LHCN-M2 (cell line): ENCODE measurements around the gene KDM3B. TPM values are rescaled to one million over a fixed set of nuclear protein-coding genes. Genes with fewer than 3 reads are reported as not detected.
"Not testable (repeated sequence)": the region's sequence is repeated elsewhere in the genome, so short reads cannot be mapped to it uniquely, and the experiment has no call there.

Experiments used
- DNase-seq: peaks from one replicate; pipeline ENCODE4 v3.0.0-alpha.2; 2012; ENCODE audit warnings: low read depth
- total RNA-seq: library from RNA; depleted of rRNA; stranded (reverse); fragments of >200 nt; gene quantifications from 2 replicates; pipeline ENCODE4 v1.2.3, GENCODE V29; 2014; rRNA removed

The KDM3B gene
- total RNA-seq, 1 experiment from 2014 or later: 36.1 TPM

DNA sequence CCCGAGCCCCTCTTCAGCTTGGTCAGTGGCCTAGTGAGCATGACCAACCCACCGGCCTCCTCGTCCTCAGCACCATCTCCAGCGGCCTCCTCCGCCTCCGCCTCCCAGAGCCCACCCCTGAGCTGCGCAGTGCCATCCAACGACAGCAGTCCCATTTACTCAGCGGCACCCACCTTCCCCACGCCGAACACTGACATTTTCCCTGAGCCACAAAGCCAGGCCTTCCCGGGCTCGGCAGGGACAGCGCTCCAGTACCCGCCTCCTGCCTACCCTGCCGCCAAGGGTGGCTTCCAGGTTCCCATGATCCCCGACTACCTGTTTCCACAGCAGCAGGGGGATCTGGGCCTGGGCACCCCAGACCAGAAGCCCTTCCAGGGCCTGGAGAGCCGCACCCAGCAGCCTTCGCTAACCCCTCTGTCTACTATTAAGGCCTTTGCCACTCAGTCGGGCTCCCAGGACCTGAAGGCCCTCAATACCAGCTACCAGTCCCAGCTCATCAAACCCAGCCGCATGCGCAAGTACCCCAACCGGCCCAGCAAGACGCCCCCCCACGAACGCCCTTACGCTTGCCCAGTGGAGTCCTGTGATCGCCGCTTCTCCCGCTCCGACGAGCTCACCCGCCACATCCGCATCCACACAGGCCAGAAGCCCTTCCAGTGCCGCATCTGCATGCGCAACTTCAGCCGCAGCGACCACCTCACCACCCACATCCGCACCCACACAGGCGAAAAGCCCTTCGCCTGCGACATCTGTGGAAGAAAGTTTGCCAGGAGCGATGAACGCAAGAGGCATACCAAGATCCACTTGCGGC, 114.6 kb downstream of the KDM3B start:
- DNase-seq: no peak

DNA sequence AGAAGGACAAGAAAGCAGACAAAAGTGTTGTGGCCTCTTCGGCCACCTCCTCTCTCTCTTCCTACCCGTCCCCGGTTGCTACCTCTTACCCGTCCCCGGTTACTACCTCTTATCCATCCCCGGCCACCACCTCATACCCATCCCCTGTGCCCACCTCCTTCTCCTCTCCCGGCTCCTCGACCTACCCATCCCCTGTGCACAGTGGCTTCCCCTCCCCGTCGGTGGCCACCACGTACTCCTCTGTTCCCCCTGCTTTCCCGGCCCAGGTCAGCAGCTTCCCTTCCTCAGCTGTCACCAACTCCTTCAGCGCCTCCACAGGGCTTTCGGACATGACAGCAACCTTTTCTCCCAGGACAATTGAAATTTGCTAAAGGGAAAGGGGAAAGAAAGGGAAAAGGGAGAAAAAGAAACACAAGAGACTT, 115.2 kb downstream of the KDM3B start:
- no peak for DNase-seq

- DNase-seq: no peak
Observed at GRCh38 chr5:138468133-138468965, 115.9 kb downstream of the KDM3B start.

DNA sequence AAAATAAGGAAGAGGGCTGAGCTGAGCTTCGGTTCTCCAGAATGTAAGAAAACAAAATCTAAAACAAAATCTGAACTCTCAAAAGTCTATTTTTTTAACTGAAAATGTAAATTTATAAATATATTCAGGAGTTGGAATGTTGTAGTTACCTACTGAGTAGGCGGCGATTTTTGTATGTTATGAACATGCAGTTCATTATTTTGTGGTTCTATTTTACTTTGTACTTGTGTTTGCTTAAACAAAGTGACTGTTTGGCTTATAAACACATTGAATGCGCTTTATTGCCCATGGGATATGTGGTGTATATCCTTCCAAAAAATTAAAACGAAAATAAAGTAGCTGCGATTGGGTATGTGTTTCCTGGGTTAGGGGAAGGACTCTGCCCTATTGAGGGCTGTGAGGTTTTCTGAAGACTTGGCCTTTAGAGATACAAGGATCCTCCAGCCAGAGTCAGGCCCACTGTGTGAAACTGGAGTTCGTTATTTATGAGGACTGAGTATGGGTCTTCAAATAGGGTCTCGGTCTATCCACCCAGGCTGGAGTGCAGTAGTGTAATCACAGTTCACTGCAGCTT, 116.6 kb downstream of the KDM3B start:
- no peak for DNase-seq

GRCh38 chr5:138469540-138470321, 117.2 kb downstream of the KDM3B start:
- no peak for DNase-seq

DNA sequence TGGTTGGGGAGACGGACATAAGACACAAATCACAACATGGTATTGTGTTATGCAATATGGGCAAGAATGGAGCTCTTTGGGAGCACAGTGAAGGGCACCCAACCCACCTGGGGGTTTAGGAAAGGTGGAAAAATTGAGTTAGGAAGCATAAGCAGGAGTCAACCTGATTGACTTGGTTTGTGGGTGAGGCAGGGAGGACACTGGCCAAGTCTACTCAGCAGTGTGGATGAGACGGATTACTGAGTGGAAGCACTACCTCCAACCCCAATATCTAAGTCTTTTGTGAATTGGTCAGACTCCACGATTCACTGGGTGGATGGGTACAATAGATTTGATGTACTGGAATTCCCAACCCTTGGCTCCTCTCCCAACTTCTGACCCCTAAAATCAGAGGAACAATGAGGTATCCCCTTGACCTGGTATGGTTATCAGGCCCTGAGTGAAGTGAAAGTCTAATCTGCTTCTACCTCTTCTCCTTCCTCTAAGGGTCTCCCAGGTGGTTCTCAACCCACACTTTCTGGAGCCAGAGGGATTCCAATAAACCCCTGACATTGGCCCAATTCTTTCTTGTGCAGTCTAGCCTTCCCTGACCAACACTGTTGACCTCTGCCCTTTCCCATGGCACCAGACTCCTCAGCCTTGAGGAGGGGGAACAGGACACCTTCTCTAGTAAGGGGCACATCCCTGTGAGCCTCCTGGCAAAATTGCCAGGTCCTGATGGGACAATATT, 118.0 kb downstream of the KDM3B start:
- DNase-seq: no peak

- DNase-seq: no peak
Observed at GRCh38 chr5:138471052-138471361, 118.5 kb downstream of the KDM3B start.

- DNase-seq: no peak
Observed at GRCh38 chr5:138472353-138472752, 119.9 kb downstream of the KDM3B start.

GRCh38 chr5:138473151-138473550, 120.7 kb downstream of the KDM3B start:
- DNase-seq: not testable (repeated sequence)

- no peak for DNase-seq
Observed at GRCh38 chr5:138476918-138477317, 124.4 kb downstream of the KDM3B start.

GRCh38 chr5:138482638-138483037, 130.2 kb downstream of the KDM3B start:
- DNase-seq: no peak

Other genes with a start within 250 kb of the KDM3B start
- 0.17 TPM in 1 of 2 replicates, not detected in the other for gene NME5, start 213.3 kb upstream of the KDM3B start, total RNA-seq
- 49.1 and 60.0 TPM in 2 replicates for gene BRD8, start 174.1 kb upstream of the KDM3B start, total RNA-seq
- gene KIF20A, start 173.6 kb upstream of the KDM3B start, total RNA-seq: 108 and 113 TPM in 2 replicates
- 27.0 and 27.4 TPM in 2 replicates for gene CDC23, start 139.4 kb upstream of the KDM3B start, total RNA-seq
- gene GFRA3, start 78.1 kb upstream of the KDM3B start, total RNA-seq: not detected in 2 replicates
- gene CDC25C, start 20.9 kb upstream of the KDM3B start, total RNA-seq: 16.9 and 18.3 TPM in 2 replicates
- gene FAM53C, start 14.4 kb upstream of the KDM3B start, total RNA-seq: 27.2 and 29.7 TPM in 2 replicates
- 9.0 and 11.0 TPM in 2 replicates for gene REEP2, start 86.4 kb downstream of the KDM3B start, total RNA-seq
- gene EGR1, start 112.8 kb downstream of the KDM3B start, total RNA-seq: 4.1 and 7.2 TPM in 2 replicates
- 141 and 163 TPM in 2 replicates for gene ETF1, start 190.6 kb downstream of the KDM3B start, total RNA-seq
- gene HSPA9, start 222.7 kb downstream of the KDM3B start, total RNA-seq: 424 and 464 TPM in 2 replicates